AG08396 (cell line): Measurements from ENCODE around the gene PLAU.
A peak's percentile ranks its signal among the peaks of the same experiment; 100 is the strongest.

Source experiments
- DNase-seq: peaks from one replicate; pipeline ENCODE4 v3.0.0; 2012; ENCODE audit warnings: low spot score, mixed read lengths

The PLAU gene

GRCh38 chr10:73910764-73911552, at the start of gene PLAU:
Gene PLAU (plus strand): TSS chr10:73911132. CDS start chr10:73911556, 424 bp downstream.
- peak; percentile 50 for DNase-seq

DNA sequence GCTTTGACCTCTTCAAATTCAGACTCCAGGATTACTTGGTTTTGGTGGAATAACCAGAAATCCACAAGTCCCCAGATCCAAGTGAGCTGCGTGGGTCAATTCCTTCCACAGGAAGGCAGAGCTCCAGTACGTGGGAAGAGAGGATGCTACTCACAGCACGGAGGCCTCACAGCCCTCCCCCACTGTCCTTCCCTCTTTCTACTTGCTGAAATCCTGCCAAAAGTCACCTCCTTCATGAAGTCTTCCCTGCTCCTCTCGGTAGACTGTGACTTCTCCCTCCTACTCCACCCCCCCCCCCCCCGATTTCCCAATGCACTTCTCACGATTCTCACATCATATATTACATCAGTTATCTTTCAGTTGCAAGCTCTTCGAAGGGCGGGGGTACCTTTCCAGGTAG, 48.9 kb upstream of the PLAU start:
- DNase-seq: no peak

GRCh38 chr10:73863039-73863817, 47.7 kb upstream of the PLAU start:
- DNase-seq: no peak

- DNase-seq: no peak
Observed at GRCh38 chr10:73864229-73864628, 46.7 kb upstream of the PLAU start.

DNA sequence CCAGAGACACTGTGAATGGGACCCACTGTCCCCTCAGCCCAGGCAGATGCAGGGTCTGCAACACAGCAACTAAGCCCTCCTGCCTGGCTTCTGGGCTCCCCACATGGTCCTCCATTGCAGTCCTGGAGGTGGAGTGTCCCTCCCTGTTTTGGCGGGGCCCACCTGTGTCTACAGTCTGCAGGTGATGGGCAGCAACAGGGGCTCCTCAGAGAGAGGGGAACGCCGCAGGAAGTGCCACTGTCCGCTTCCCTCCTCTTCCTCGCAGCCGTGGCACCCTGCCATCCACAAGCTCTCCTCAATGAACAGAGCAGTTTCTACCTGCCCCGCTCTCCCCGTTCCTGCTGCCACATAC, 45.8 kb upstream of the PLAU start:
- no peak for DNase-seq

- DNase-seq: no peak
Observed at GRCh38 chr10:73865459-73866442, 45.2 kb upstream of the PLAU start.

- no peak for DNase-seq
Observed at GRCh38 chr10:73866621-73867020, 44.3 kb upstream of the PLAU start.

- DNase-seq: no peak
Observed at GRCh38 chr10:73867126-73867807, 43.7 kb upstream of the PLAU start.

DNA sequence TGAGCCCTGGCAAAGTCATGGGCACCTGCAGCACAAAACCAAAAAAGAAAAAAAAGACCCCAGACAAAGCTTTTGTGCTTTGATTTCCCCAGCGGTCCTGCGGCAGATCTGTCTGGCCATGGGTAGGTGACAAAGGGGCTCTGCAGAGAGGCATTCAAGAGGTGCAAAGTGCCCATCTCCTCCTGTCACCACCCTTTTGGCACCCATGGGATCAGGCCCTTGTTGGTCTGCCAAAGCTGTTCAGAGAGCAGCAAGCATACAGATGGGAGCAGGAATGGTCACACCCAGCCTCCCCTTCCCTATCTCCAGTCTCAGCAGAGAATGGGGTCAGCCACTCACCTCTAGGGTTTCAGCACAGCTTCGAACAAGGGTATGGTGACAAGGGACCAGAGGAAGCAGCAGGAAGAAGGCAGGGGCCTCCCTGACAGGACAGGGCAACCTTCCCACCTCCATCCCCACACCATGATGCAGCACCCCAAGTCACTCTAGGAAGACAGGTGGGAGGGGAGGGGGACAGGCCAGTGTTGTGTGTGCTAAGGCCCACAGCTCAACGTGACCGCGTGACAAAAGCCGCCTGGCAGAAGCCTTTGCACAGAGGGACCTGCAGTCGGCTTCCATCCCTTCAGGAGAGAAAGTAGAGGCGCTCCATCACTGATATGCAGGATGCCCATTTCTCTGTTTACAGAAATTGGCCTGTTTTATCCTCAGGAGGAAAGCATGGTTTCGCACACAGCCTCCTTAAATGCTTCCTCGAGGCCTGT, 42.9 kb upstream of the PLAU start:
- no peak for DNase-seq

GRCh38 chr10:73868655-73869195, 42.2 kb upstream of the PLAU start:
- DNase-seq: no peak

DNA sequence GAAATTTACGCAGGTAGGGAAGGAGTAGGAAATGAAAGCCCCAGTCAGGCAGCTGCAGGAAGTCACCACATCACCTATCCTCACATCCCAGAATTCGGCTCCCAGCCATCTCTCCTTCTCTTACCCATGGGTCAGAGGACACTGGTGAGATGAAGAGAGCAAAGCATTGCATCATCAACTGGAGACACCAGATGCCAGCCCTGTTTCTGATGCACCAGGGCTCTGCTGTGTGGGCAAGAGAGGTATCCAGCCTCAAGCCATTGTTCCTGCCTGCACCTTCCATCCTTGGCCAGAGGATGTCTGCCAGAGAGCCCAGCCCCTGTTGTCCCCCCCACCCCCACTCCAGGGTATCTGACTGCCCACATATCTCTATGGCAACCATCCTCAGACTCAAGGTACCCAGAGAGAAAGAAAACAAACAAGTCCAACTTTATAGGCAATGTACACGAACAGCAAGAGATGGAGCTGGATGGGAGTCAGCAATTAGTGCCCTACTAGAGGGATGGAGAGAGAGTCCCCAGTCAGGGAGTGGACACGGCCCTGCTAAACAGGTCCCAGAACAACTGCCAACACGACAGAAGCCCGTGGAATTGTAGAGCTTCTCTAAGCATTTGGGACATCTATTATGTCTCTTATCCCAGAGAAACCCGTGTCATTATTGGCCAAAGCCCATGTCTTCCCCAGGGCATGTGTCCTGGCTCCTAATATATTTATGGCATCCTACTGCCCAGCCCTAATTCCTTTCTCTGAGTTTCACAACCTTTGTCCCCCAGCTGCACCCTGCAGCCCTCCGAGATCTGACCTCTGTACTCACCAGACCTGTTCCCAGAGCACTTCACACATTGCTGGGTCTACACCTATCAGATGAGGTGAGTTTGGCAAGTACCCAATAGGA, 39.4 kb upstream of the PLAU start:
- no peak for DNase-seq

DNA sequence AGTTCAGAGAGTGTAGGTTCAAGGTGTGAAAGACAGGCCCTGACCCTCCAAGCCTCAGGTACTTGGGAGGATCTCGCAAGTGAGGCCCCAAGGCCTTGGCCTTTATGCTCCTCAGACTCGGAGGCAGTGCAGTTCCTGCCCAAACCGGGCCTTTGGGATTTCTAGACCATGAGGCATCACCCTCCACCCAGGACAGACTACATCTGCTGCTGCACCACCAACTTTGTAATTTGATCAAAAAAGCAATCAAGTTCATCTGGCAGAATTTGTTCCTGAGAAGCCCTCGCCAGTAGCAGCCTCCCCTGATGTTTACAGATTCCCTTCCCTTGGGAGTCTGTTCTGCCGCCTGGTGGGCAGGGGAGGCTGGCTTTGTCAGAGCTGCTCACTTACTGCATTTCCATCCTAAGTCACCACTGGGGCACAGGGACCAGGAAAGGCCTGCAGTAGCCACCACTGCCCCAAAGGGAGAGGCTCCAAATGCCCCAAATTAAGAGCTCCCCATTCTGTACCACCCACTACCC, 38.7 kb upstream of the PLAU start:
- peak; percentile 59 for DNase-seq

DNA sequence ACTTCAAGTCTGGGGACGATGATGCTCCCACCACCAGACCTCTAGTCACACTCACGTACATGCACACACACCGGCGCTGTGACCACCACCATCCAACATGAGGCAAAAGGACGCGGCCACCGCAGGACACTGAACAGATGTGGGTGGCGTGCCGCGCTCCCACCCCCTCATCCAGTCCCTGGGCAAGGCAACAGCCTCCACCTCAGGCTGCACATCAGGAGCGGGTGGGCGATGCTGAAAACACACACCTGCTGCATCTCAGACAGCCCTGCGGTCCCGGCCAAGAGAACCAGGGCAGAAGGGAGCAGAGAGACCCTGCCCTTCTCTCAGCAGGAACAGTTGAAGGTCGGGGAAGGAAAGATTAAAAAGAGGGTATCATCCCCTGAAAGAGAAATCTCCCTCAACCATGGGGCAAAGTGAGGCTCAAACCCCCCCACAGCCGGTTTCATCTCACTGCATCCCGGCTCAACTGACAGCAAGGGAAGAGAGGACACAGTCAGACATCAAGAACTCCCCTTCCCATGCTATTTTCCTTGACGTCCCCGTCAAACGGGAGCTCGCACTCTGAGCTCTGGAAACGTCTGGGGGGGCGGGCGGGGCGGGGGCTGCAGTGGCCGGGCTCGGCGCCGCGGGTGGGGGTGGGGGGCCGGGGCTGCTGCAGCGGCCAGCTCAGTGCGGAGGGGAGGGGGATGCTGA, 37.6 kb upstream of the PLAU start:
- DNase-seq: no peak

DNA sequence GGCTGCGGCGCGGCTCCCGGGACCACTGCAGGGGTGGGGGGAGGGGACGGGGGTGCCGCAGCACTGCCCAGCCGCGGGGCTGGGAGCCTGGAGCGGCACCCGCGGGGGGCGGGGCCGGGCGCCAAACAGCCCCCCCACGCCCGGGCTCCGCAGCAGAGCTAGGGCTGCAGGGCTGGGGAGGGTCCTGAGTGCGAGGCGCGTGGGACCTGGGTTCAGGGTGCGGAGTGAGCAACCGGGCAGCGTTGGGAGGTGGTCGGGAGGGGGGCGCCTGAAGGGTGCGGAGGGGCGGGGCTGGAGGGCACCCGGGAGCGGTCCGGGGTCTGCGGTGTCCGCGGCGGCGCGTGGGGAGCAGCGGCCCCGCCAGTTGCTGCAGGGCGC, 37.1 kb upstream of the PLAU start:
- no peak for DNase-seq

DNA sequence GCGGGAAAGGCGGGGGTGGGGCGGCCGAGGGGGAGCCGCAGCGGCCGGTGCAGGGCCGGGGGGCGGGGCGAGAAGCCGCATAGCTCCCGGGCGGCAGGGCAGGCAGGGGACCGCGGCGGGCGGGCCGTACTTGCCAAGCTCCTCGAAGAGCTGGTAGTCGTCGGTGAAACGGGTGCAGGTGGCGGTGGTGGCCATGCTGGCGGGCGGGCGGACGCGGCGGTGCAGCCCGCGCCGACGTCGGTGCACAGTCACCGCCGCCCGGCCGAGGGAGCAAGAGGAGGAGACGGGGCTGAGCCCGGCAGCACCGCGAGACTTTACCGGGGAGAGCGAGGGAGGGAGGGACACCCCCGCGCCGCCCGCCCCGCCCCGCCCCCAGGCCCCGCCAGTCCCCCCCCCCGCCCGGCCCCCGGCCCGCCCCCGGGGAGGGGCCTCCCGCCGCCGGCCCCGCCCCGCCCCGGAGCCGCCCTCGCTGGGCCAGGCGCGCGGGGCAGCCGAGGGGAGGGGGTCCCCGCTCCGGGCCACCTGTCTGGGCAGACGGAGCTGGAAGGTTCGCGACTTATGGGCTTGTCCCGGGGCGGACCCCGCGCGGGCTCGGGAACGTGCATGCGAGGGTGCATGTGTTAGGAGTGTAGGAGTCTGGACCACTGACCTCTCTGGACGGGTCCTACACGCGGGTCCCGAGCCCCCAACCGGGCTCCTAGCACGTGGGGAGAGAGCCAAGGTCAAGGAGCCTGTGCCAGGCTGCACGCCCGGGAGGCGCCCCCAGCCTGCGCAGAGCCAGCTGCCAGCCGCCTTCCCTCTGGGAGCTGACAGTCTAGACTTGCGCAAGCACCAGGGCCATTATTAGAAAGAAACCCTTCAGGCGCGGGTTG, 36.4 kb upstream of the PLAU start, which contains the start of gene CAMK2G:
CAMK2G (minus strand) TSS at position 289 of the 872 bp plus-strand sequence; CDS start at position 195, 94 bp downstream.
- peak; percentile 98 for DNase-seq

GRCh38 chr10:73875139-73875475, 35.8 kb upstream of the PLAU start:
- no peak for DNase-seq

DNA sequence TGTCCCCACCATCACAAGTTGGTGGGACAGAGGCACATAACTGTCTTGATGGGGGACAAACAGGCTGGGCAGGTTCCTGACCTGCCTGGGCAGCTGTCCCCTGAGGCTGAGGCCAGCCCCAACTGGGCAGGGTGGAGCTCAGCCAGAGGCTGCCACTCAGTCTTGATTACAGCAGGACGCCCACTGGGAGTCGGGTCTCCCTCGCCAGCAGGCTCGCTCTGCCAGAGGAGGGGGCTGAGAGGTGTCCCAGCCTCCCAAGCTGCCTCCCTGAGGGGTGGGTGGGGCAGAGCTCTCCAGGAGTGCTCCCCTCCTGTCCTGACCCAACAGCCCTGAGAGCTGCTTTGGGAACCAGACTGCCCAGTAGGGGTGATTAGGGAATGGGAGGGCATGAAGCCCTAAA, 34.8 kb upstream of the PLAU start:
- no peak for DNase-seq

- DNase-seq: no peak
Observed at GRCh38 chr10:73876566-73876965, 34.4 kb upstream of the PLAU start.
